Bronchial epithelial cell (primary cell): ENCODE measurements around the gene LIG3. TPM values are rescaled to one million over a fixed set of nuclear protein-coding genes. Genes with fewer than 3 reads are reported as not detected.

ENCODE experiments used
- DNase-seq: peaks from one replicate; pipeline ENCODE4 v3.0.0-alpha.2; 2010; ENCODE audit warnings: low read depth
- FAIRE-seq: peaks from 2 replicates; lab custom pipeline; 2011; peaks lifted over from hg19 to GRCh38; lab: Jason Lieb, UNC
- H3K27me3 ChIP-seq: 2 replicates; pipeline ENCODE4 v1.5.1; 2011; ENCODE audit warnings: low read length; ENCODE audit not compliant: control insufficient read depth, insufficient read depth
- H3K36me3 ChIP-seq: 2 replicates; pipeline ENCODE4 v1.5.1; 2011; ENCODE audit warnings: low read length; ENCODE audit not compliant: control insufficient read depth, insufficient read depth
- H3K4me3 ChIP-seq: 2 replicates; pipeline ENCODE4 v1.5.1; 2011; ENCODE audit warnings: mild to moderate bottlenecking, low read depth, low read length, control low read depth
- total RNA-seq: library from RNA; depleted of rRNA; stranded (reverse); fragments of >200 nt; gene quantifications from 2 replicates; pipeline ENCODE4 v1.2.1, GENCODE V29; 2014
- TF ChIP-seq, protein P1 (sequence below): IDR thresholded peaks from 2 replicates; pipeline ENCODE4 v1.5.1; 2011; ENCODE audit warnings: mild to moderate bottlenecking, moderate library complexity, low read length, control low read depth, inconsistent platforms; ENCODE audit not compliant: insufficient read depth, severe bottlenecking

Gene LIG3
- total RNA-seq, 1 donor from 2014 or later = 39.5 TPM

DNA sequence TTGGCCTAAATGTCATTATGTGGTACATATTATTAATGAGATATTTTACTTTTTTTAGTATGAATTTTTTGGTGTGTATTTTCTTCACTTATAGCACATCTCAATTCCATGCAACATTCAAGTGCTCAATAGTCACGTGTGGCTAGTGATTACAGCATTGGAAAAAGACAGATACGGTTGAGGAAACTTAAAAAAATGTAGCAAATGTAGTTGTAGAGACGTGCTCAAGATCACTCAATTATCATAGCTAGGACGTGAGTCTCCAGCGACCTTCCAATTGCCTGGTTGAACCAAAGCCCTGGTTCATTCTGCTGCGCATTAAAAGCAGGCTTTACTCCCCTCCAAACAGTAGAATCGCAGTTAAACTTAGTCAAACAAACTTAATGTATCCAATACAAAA is 1.2 kb upstream of the LIG3 start:
- TF ChIP-seq, protein P1, sequence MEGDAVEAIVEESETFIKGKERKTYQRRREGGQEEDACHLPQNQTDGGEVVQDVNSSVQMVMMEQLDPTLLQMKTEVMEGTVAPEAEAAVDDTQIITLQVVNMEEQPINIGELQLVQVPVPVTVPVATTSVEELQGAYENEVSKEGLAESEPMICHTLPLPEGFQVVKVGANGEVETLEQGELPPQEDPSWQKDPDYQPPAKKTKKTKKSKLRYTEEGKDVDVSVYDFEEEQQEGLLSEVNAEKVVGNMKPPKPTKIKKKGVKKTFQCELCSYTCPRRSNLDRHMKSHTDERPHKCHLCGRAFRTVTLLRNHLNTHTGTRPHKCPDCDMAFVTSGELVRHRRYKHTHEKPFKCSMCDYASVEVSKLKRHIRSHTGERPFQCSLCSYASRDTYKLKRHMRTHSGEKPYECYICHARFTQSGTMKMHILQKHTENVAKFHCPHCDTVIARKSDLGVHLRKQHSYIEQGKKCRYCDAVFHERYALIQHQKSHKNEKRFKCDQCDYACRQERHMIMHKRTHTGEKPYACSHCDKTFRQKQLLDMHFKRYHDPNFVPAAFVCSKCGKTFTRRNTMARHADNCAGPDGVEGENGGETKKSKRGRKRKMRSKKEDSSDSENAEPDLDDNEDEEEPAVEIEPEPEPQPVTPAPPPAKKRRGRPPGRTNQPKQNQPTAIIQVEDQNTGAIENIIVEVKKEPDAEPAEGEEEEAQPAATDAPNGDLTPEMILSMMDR = no peak
- Histone ChIP-seq H3K4me3 (no peak overlapping the region), H3K27me3 (no peaks in the 10 kb centered on the region), H3K36me3 (no peaks in the 10 kb centered on the region)
- DNase-seq = no peak
- no peak for FAIRE-seq

DNA sequence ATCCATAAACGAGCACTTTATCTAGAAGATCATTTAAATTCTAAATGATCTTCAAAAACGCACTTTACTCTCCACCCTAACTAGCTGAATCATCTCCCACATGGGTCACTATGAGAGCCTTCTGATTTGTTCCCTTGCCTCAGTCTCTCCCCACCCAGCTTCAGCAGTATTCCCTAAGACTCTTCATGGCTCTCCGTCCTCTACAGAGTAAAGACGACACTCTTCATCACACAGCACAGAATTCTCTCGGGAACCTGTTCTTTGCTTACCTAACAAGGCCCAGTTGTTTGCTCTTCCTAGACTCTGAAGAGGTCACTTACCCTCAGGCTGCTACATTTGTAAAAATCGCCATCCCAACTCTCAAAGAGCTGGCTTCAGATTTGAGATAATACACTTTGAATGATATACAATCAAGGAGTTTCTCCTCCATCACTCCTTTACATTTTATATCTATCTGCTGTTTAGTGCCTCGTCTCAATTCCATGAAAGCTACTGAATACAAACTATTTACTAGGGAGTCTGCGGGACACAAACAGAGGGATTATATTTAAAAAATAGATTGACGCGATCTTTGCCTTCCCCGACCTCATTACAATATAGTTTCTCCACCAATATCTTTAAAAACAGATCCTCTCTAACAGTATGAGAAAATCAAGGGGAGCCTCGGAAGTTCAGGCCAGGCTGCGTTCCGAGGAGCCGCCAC is 511 bp upstream of the LIG3 start:
- H3K36me3 ChIP-seq = peaks cover under 1% of the 10 kb centered on the region
- DNase-seq (no peak), FAIRE-seq (no peak)
- TF ChIP-seq, protein P1 = no peak
- H3K27me3 ChIP-seq = no peaks in the 10 kb centered on the region
- H3K4me3 ChIP-seq = peak overlapping the region; percentile 89

DNA sequence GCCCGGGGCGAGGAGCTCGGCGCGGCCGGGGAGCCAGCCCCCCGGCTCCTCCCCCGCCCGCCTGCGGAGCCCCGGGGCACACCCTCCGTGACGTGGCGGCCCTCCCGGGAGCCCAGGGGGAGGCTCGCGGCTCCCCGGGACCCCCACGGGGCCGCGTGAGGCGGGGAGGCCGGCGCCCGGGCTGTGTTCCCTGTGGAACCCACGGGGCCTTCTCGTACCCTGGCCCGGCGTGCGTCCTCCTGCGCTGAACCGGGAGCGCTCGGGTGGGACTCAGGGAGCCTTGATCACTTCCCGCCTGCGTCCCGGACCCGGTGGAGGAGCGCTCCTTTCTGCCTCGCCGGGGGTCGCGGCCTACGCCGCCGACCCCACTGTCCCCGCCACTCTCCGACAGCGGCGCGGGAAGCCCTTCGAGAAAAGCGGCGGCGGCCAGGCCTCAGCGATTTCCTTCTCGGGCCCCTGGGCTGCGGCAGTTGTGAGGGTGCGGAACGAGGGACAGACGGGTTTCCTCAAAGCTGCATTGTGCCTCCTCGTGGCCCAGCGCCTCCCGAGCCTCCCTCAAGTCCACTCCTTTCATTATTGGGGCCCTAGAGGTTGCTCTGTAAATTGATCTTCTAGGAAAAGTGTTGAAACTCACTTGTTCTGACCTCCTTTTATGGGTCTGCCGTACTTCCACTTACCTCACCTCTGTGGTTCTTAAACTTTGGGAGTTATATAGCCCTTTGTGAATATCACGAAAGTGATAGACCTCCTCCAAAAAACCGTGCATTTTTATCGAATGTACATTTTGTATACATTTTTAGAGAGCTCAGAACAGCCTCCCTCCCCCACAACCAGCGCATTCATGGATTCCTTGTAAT is 597 bp downstream of the LIG3 start:
- TF ChIP-seq, protein P1 = peak; percentile 42
- FAIRE-seq (no peak), DNase-seq (peak; percentile 65)
- H3K36me3 ChIP-seq = peaks cover 1% of the 10 kb centered on the region
- H3K4me3 ChIP-seq = peak overlapping the region; percentile 89
- no peaks in the 10 kb centered on the region for H3K27me3 ChIP-seq

DNA sequence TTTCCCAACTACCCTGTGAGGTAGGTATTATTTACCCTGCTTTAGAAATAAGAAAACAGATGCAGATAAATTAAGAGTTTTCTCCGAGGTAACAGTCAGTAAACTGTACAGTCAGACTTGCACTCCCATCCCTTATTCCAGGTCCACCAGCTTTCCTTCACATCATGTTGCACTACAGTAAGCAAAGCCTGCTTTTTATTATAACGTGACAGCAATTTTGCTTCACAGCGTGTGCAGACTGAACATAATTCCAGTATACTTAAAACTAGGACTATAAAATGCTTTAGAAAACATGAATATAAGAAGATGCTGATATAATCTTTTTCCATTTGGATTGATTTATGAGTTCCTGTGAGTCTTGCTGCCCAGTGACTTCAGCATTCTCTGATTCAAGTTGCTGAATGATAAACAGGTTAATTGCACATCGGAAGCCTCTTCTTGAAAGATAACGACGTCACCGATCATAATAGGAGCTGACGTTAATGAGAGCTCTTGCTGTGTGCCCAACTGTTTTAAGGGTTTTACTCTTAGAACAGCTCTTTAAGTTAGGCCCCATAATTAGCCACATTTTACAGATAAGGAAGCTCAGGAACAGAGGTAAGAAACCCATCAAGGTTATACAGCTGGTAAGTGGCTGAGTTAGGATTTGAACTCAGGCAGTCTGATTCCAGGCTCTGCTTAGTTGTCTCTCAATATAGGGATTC is 1.4 kb downstream of the LIG3 start:
- Histone ChIP-seq H3K36me3 (peaks cover 2% of the 10 kb centered on the region), H3K4me3 (peak overlapping the region; percentile 89), H3K27me3 (no peaks in the 10 kb centered on the region)
- DNase-seq (peak; percentile 21), FAIRE-seq (no peak)
- TF ChIP-seq, protein P1 = no peak

DNA sequence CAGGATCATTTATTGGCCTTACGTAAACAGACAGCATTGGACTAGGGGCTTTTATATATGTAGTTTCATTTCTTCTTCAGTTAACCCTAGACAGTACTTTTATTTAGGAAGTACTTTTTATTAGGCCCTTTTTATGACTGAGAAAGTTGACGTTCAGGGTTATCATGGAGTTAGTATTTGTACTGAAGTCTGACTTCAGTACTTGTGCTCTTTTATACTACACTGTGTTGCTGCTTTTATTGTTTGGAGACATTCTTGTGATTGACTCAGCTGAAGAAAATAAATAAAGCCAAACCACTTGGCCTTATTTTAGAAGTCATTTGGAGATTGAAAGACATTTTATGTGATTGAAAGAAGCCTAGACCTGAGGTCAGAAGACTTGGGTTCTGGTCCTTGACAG is 6.9 kb downstream of the LIG3 start:
- Histone ChIP-seq H3K36me3 (peaks cover 12% of the 10 kb centered on the region), H3K4me3 (no peak overlapping the region), H3K27me3 (no peaks in the 10 kb centered on the region)
- TF ChIP-seq, protein P1 = no peak
- FAIRE-seq (no peak), DNase-seq (no peak)
